Nephron (organoid): Measurements from ENCODE around the gene FARP1.

Experiments used
- H3K27ac Mint-ChIP-seq, 3 experiments: 2 replicates each; pipeline ENCODE4 v1.8.0; 2020; ENCODE audit warnings: mixed read lengths in 3 of 3, mild to moderate bottlenecking in 2 of 3, moderate library complexity in 1 of 3
- H3K27me3 Mint-ChIP-seq: 2 replicates; pipeline ENCODE4 v1.8.0; 2021; ENCODE audit warnings: low read depth, mild to moderate bottlenecking, moderate library complexity, mixed read lengths
- H3K36me3 Mint-ChIP-seq: 2 replicates; pipeline ENCODE4 v1.8.0; 2020; ENCODE audit warnings: low read depth, mixed read lengths
- H3K4me1 Mint-ChIP-seq: 2 replicates; pipeline ENCODE4 v1.8.0; 2020; ENCODE audit warnings: mixed read lengths
- H3K4me3 Mint-ChIP-seq, 3 experiments: 2 replicates each; pipeline ENCODE4 v1.8.0; 2020; ENCODE audit warnings: mild to moderate bottlenecking in 3 of 3, mixed read lengths in 3 of 3, moderate library complexity in 2 of 3
- H3K9me3 Mint-ChIP-seq: 2 replicates; pipeline ENCODE4 v1.8.0; 2020; ENCODE audit warnings: mixed read lengths
- TF ChIP-seq, protein P1 (sequence below), 3 experiments: fragments of 200-600 bp; sonication (generic); IDR thresholded peaks; one replicate each; pipeline ENCODE4 v1.5.0; 2021; ENCODE audit warnings: antibody characterized with exemption in 3 of 3; ENCODE audit not compliant: unreplicated experiment in 3 of 3

Gene FARP1

GRCh38 chr13:98099627-98100026, 43.3 kb upstream of the FARP1 start:
- H3K9me3 Mint-ChIP-seq, result peaks cover 11% of the 10 kb centered on the region
- H3K36me3 Mint-ChIP-seq, result peaks cover 5% of the 10 kb centered on the region
- peaks cover 28% of the 10 kb centered on the region for H3K4me1 Mint-ChIP-seq
- no peaks in the 10 kb centered on the region for H3K27me3 Mint-ChIP-seq
- H3K27ac Mint-ChIP-seq, result peak overlapping the region; percentile 31 to 97 (median 86)
- no peak overlapping the region for H3K4me3 Mint-ChIP-seq
- TF ChIP-seq, protein P1, sequence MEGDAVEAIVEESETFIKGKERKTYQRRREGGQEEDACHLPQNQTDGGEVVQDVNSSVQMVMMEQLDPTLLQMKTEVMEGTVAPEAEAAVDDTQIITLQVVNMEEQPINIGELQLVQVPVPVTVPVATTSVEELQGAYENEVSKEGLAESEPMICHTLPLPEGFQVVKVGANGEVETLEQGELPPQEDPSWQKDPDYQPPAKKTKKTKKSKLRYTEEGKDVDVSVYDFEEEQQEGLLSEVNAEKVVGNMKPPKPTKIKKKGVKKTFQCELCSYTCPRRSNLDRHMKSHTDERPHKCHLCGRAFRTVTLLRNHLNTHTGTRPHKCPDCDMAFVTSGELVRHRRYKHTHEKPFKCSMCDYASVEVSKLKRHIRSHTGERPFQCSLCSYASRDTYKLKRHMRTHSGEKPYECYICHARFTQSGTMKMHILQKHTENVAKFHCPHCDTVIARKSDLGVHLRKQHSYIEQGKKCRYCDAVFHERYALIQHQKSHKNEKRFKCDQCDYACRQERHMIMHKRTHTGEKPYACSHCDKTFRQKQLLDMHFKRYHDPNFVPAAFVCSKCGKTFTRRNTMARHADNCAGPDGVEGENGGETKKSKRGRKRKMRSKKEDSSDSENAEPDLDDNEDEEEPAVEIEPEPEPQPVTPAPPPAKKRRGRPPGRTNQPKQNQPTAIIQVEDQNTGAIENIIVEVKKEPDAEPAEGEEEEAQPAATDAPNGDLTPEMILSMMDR (IDR thresholded peaks at IDR 0.05; ENCODE audit: unreplicated experiment in 3 of 3), result no peak

- Mint-ChIP-seq H3K4me3 (no peak overlapping the region), H3K4me1 (peaks cover 35% of the 10 kb centered on the region), H3K36me3 (peaks cover 5% of the 10 kb centered on the region), H3K27me3 (no peaks in the 10 kb centered on the region), H3K27ac (no peak overlapping the region), H3K9me3 (peaks cover 11% of the 10 kb centered on the region)
- TF ChIP-seq, protein P1 (IDR thresholded peaks at IDR 0.05; ENCODE audit: unreplicated experiment in 3 of 3), result no peak
Measured at GRCh38 chr13:98100481-98100880, 42.4 kb upstream of the FARP1 start.

DNA sequence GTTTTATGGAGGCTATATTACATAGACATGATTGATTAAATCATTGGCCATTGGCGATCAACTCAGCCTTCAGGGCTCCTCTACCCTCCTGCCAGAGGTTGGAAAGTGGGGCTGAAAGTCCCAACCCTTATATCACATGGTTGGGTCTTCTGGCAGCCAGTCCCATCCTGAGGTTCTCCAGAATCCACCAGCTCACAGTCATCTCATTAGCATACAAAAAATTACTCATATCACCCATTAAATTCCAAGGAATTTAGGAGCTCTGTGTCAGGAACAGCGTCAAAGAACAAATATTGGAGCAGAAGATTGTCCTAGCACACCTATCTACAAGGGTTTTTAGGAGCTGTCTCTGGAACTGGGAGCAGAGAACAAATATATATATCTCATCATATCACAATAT, 39.4 kb upstream of the FARP1 start:
- H3K36me3 Mint-ChIP-seq, result peaks cover 5% of the 10 kb centered on the region
- no peak overlapping the region for H3K4me3 Mint-ChIP-seq
- no peaks in the 10 kb centered on the region for H3K27me3 Mint-ChIP-seq
- peak overlapping the region in 1 of 3 experiments; percentile 20 for H3K27ac Mint-ChIP-seq
- H3K4me1 Mint-ChIP-seq, result peaks cover 37% of the 10 kb centered on the region
- TF ChIP-seq, protein P1 (IDR thresholded peaks at IDR 0.05; ENCODE audit: unreplicated experiment in 3 of 3), result no peak
- peaks cover 13% of the 10 kb centered on the region for H3K9me3 Mint-ChIP-seq

GRCh38 chr13:98103942-98104880, 38.7 kb upstream of the FARP1 start:
- Mint-ChIP-seq H3K36me3 (peaks cover 5% of the 10 kb centered on the region), H3K4me3 (no peak overlapping the region), H3K9me3 (peaks cover 9% of the 10 kb centered on the region), H3K27me3 (no peaks in the 10 kb centered on the region), H3K27ac (peak overlapping the region; percentile 48 to 81 (median 80)), H3K4me1 (peaks cover 34% of the 10 kb centered on the region)
- TF ChIP-seq, protein P1 (IDR thresholded peaks at IDR 0.05; ENCODE audit: unreplicated experiment in 3 of 3), result peak in 2 of 3 experiments; percentile 13 to 24

GRCh38 chr13:98105929-98106336, 37.0 kb upstream of the FARP1 start:
- peak overlapping the region; percentile 76 to 81 (median 80) for H3K27ac Mint-ChIP-seq
- H3K9me3 Mint-ChIP-seq, result peaks cover 3% of the 10 kb centered on the region
- H3K27me3 Mint-ChIP-seq, result no peaks in the 10 kb centered on the region
- no peaks in the 10 kb centered on the region for H3K36me3 Mint-ChIP-seq
- TF ChIP-seq, protein P1 (IDR thresholded peaks at IDR 0.05; ENCODE audit: unreplicated experiment in 3 of 3), result no peak
- H3K4me1 Mint-ChIP-seq, result peaks cover 34% of the 10 kb centered on the region
- no peak overlapping the region for H3K4me3 Mint-ChIP-seq
